ENCODE results near the gene ITGB5. TPM values are rescaled to one million over a fixed set of nuclear protein-coding genes. Genes with fewer than 3 reads are reported as not detected.

The ITGB5 gene
- polyA plus RNA-seq, 1 experiment, result 393 TPM

GRCh38 chr3:124817079-124817478 is 70.1 kb downstream of the ITGB5 start:
- Histone ChIP-seq H3K4me3 (ENCODE audit: low read depth, low read length) (no peak overlapping the region), H3K36me3 (ENCODE audit: control insufficient read depth, insufficient read depth, low read length) (peaks cover 13% of the 10 kb centered on the region), H3K27me3 (ENCODE audit: control insufficient read depth, insufficient read depth, low read length) (no peaks in the 10 kb centered on the region)
- no peak for DNase-seq (ENCODE audit: low read depth)
- no peak for TF ChIP-seq CTCF (IDR thresholded peaks at IDR 0.05; ENCODE audit: insufficient read depth, low read depth, low read length)
- POLR2A ChIA-PET, result no interaction called here
- CTCF ChIA-PET, result no interaction called here

- POLR2A ChIA-PET, result no interaction called here
- no peak overlapping the region for H3K4me3 ChIP-seq (ENCODE audit: low read depth, low read length)
- CTCF ChIA-PET, result no interaction called here
- H3K36me3 ChIP-seq (ENCODE audit: control insufficient read depth, insufficient read depth, low read length), result peaks cover 13% of the 10 kb centered on the region
- DNase-seq (ENCODE audit: low read depth), result no peak
- no peak for TF ChIP-seq CTCF (IDR thresholded peaks at IDR 0.05; ENCODE audit: insufficient read depth, low read depth, low read length)
- no peaks in the 10 kb centered on the region for H3K27me3 ChIP-seq (ENCODE audit: control insufficient read depth, insufficient read depth, low read length)
Measured at GRCh38 chr3:124816206-124816605, 71.0 kb downstream of the ITGB5 start.

GRCh38 chr3:124815781-124816180 is 71.4 kb downstream of the ITGB5 start:
- TF ChIP-seq CTCF (IDR thresholded peaks at IDR 0.05; ENCODE audit: insufficient read depth, low read depth, low read length), result no peak
- peaks cover 13% of the 10 kb centered on the region for H3K36me3 ChIP-seq (ENCODE audit: control insufficient read depth, insufficient read depth, low read length)
- DNase-seq (ENCODE audit: low read depth), result no peak
- POLR2A ChIA-PET, result no interaction called here
- no peaks in the 10 kb centered on the region for H3K27me3 ChIP-seq (ENCODE audit: control insufficient read depth, insufficient read depth, low read length)
- H3K4me3 ChIP-seq (ENCODE audit: low read depth, low read length), result no peak overlapping the region
- CTCF ChIA-PET, result no interaction called here

GRCh38 chr3:124814620-124815421 is 72.3 kb downstream of the ITGB5 start:
- Histone ChIP-seq H3K4me3 (ENCODE audit: low read depth, low read length) (no peak overlapping the region), H3K36me3 (ENCODE audit: control insufficient read depth, insufficient read depth, low read length) (peaks cover 13% of the 10 kb centered on the region), H3K27me3 (ENCODE audit: control insufficient read depth, insufficient read depth, low read length) (no peaks in the 10 kb centered on the region)
- ChIA-PET POLR2A (interaction anchor here (0.6 kb wide), 1 partner anchor 1813 kb away, joined by 15 read pairs; no protein-coding TSS in a partner anchor), CTCF (no interaction called here)
- no peak for TF ChIP-seq CTCF (IDR thresholded peaks at IDR 0.05; ENCODE audit: insufficient read depth, low read depth, low read length)
- DNase-seq (ENCODE audit: low read depth), result no peak

- TF ChIP-seq CTCF (IDR thresholded peaks at IDR 0.05; ENCODE audit: insufficient read depth, low read depth, low read length), result no peak
- Histone ChIP-seq H3K27me3 (ENCODE audit: control insufficient read depth, insufficient read depth, low read length) (no peaks in the 10 kb centered on the region), H3K36me3 (ENCODE audit: control insufficient read depth, insufficient read depth, low read length) (peaks cover 16% of the 10 kb centered on the region), H3K4me3 (ENCODE audit: low read depth, low read length) (no peak overlapping the region)
- DNase-seq (ENCODE audit: low read depth), result no peak
- CTCF ChIA-PET, result interaction anchor here (0.6 to 1.7 kb wide), 2 partner anchors 17 to 19 kb away, joined by 3 read pairs; no protein-coding TSS in a partner anchor
- POLR2A ChIA-PET, result no interaction called here
Measured at GRCh38 chr3:124813541-124813940, 73.6 kb downstream of the ITGB5 start.
